K562 (cell line): ENCODE data around the gene HSPA2. TPM values are rescaled to one million over a fixed set of nuclear protein-coding genes. Genes with fewer than 3 reads are reported as not detected.

Experiments
- ATAC-seq: fragments of 200-7000 bp; cut with Tn5 transposase; 3 replicates; pipeline ENCODE4 v1.9.1; 2020; ENCODE audit warnings: moderate library complexity
- BruUV-seq: library from RNA; stranded (reverse); fragments of 400-500 nt; replicated peaks from 2 replicates; lab custom pipeline; 2021; lab: Mats Ljungman, UMichigan
- CTCF ChIA-PET: fragments of 300-600 bp; formaldehyde crosslinking; extraction: SDS; loops from one replicate; lab custom pipeline; 2021; ENCODE audit warnings: low intra/inter-chr PET ratio; lab: Yijun Ruan, JAX
- POLR2A ChIA-PET: fragments of 300-600, 350-650 bp; sonication (Branson Sonifier 250); formaldehyde crosslinking; extraction: SDS; loops from one replicate; lab custom pipeline; 2021; ENCODE audit warnings: antibody characterized with exemption, inconsistent platforms; lab: Yijun Ruan, JAX
- DNase-seq, 4 experiments: peaks; one replicate each; pipeline versions ENCODE4 v3.0.0 to v3.0.0-alpha.2; 2011 to 2018; ENCODE audit warnings: low spot score in 3 of 4, mixed read lengths in 3 of 4; ENCODE audit errors: extremely low read depth in 1 of 4
- FAIRE-seq: peaks from 2 replicates; lab custom pipeline; 2011; peaks lifted over from hg19 to GRCh38; lab: Jason Lieb, UNC
- H2AFZ ChIP-seq: 2 replicates; pipeline ENCODE4 v1.6.0; 2011; ENCODE audit warnings: low read depth, low read length, control low read depth, inconsistent platforms
- H3K27ac ChIP-seq: fragments of 200-600 bp; 3 replicates; pipeline ENCODE4 v1.8.0; 2011; ENCODE audit warnings: low read depth, mild to moderate bottlenecking, control low read depth, inconsistent platforms, low read length, moderate library complexity, mixed read lengths; ENCODE audit errors: extremely low read depth
- H3K27me3 ChIP-seq, 2 experiments: fragments of 300-600 bp in 1 of 2; 2 replicates in 1 of 2; 3 replicates in 1 of 2; pipeline versions ENCODE4 v1.6.0 to v1.8.0; 2011; ENCODE audit warnings: inconsistent platforms in 2 of 2, low read length in 2 of 2, mild to moderate bottlenecking in 1 of 2, mixed read lengths in 1 of 2, moderate library complexity in 1 of 2; ENCODE audit not compliant: control insufficient read depth in 2 of 2, insufficient read depth in 2 of 2
- H3K36me3 ChIP-seq: fragments of 300-600 bp; 3 replicates; pipeline ENCODE4 v1.8.0; 2011; ENCODE audit warnings: mild to moderate bottlenecking, low read length, inconsistent platforms; ENCODE audit not compliant: control insufficient read depth, insufficient read depth
- H3K4me1 ChIP-seq, 2 experiments: fragments of 200-600 bp in 1 of 2; replicated peaks in 1 of 2; 2 replicates in 1 of 2; 3 replicates in 1 of 2; pipeline versions ENCODE4 v1.5.1 to v1.8.0; 2011; ENCODE audit warnings: inconsistent platforms in 2 of 2, low read length in 2 of 2, mild to moderate bottlenecking in 1 of 2, mixed read lengths in 1 of 2, moderate library complexity in 1 of 2; ENCODE audit not compliant: control insufficient read depth in 2 of 2, insufficient read depth in 2 of 2
- H3K4me2 ChIP-seq: 2 replicates; pipeline ENCODE4 v1.6.1; 2011; ENCODE audit warnings: low read length, control low read depth, inconsistent platforms, mixed read lengths; ENCODE audit not compliant: insufficient read depth
- H3K4me3 ChIP-seq: fragments of 200-600 bp; sonication (generic), shearing (Covaris generic); 2 replicates; pipeline ENCODE4 v1.5.1; 2016; ENCODE audit warnings: control low read depth, inconsistent platforms
- H3K79me2 ChIP-seq: fragments of 200-600 bp; 3 replicates; pipeline ENCODE4 v1.8.0; 2011; ENCODE audit warnings: low read length, inconsistent platforms; ENCODE audit not compliant: control insufficient read depth, insufficient read depth
- H3K9ac ChIP-seq, 2 experiments: 2 replicates each; pipeline versions ENCODE4 v1.6.0 to v1.6.1; 2011; ENCODE audit warnings: low read depth in 2 of 2, low read length in 2 of 2, control low read depth in 1 of 2, inconsistent platforms in 1 of 2, mild to moderate bottlenecking in 1 of 2, mixed read lengths in 1 of 2; ENCODE audit not compliant: insufficient read depth in 1 of 2
- H3K9me1 ChIP-seq: one replicate; pipeline ENCODE4 v1.6.0; 2011; ENCODE audit warnings: inconsistent platforms, mild to moderate bottlenecking, low read length, moderate library complexity; ENCODE audit not compliant: control insufficient read depth, insufficient read depth
- H3K9me3 ChIP-seq: replicated peaks from 2 replicates; pipeline ENCODE4 v1.5.1; 2011; ENCODE audit warnings: low read depth, low read length, inconsistent platforms; ENCODE audit not compliant: control insufficient read depth, insufficient read depth
- H4K20me1 ChIP-seq: replicated peaks from 2 replicates; pipeline ENCODE4 v1.6.1; 2011; ENCODE audit warnings: low read length, inconsistent platforms, mixed read lengths; ENCODE audit not compliant: control insufficient read depth, insufficient read depth
- AFF4 ChIP-seq: sonication (generic); formaldehyde crosslinking; IDR thresholded peaks from 2 replicates; pipeline ENCODE4 v1.8.0; 2023; ENCODE audit warnings: mild to moderate bottlenecking, missing genetic modification reagents
- CBX2 ChIP-seq: fragments of 200-600 bp; sonication (generic); IDR thresholded peaks from one replicate; pipeline ENCODE4 v1.6.1; 2012; ENCODE audit warnings: mild to moderate bottlenecking, low read length, inconsistent platforms; ENCODE audit not compliant: insufficient read depth, poor library complexity, severe bottlenecking
- ETV6 ChIP-seq, 3 experiments: fragments of 150-350 bp in 1 of 3; sonication (generic) in 1 of 3; formaldehyde crosslinking in 1 of 3; IDR thresholded peaks; 2 replicates each; pipeline versions ENCODE4 v1.6.1 to v1.8.0; 2014 to 2022; ENCODE audit warnings: borderline replicate concordance in 2 of 3, low read depth in 2 of 3, antibody characterized with exemption in 1 of 3, low read length in 1 of 3, mild to moderate bottlenecking in 1 of 3, missing genetic modification reagents in 1 of 3
- GTF2E2 ChIP-seq: fragments of 200-800 bp; sonication (Bioruptor generic); IDR thresholded peaks from 2 replicates; pipeline ENCODE4 v1.6.1; 2016; ENCODE audit warnings: missing genetic modification characterization, missing compliant biosample characterization
- HCFC1 ChIP-seq: IDR thresholded peaks from 2 replicates; pipeline ENCODE4 v1.6.1; 2012; ENCODE audit warnings: low read depth, low read length, improper control_type of control experiment
- HEY1 ChIP-seq: fragments of 250-450 bp; sonication (Bioruptor Pico); IDR thresholded peaks from 2 replicates; pipeline ENCODE4 v1.5.0; 2020; ENCODE audit warnings: mild to moderate bottlenecking, moderate library complexity, borderline replicate concordance
- HMG20B ChIP-seq: fragments of 250-450 bp; sonication (Bioruptor Pico); IDR thresholded peaks from 2 replicates; pipeline ENCODE4 v1.5.0; 2021; ENCODE audit warnings: mild to moderate bottlenecking
- HNRNPLL ChIP-seq: fragments of 200-400 bp; formaldehyde crosslinking; IDR thresholded peaks from 2 replicates; pipeline ENCODE4 v1.6.1; 2017; ENCODE audit warnings: low read length, low read depth, mild to moderate bottlenecking; ENCODE audit not compliant: poor library complexity, severe bottlenecking
- KAT8 ChIP-seq: fragments of 450-650 bp; IDR thresholded peaks from 2 replicates; pipeline ENCODE4 v1.6.1; 2016; ENCODE audit warnings: low read depth, mild to moderate bottlenecking
- PCBP1 ChIP-seq: fragments of 200-400 bp; formaldehyde crosslinking; IDR thresholded peaks from 2 replicates; pipeline ENCODE4 v1.6.1; 2018; ENCODE audit warnings: mild to moderate bottlenecking, low read depth, low read length; ENCODE audit not compliant: poor library complexity, severe bottlenecking
- TFAM ChIP-seq: fragments of 250-450 bp; sonication (Bioruptor Pico); conservative IDR thresholded peaks from 2 replicates; pipeline ENCODE4 v1.5.0; 2021; ENCODE audit warnings: mild to moderate bottlenecking, moderate library complexity
- TRIM28 ChIP-seq: fragments of 450-650 bp; IDR thresholded peaks from 2 replicates; pipeline ENCODE4 v1.6.1; 2017
- VEZF1 ChIP-seq: fragments of 200-800 bp; sonication (Bioruptor generic); IDR thresholded peaks from 2 replicates; pipeline ENCODE4 v1.6.1; 2017; ENCODE audit warnings: missing genetic modification characterization, missing compliant biosample characterization
- ZFX ChIP-seq: sonication (generic); formaldehyde crosslinking; IDR thresholded peaks from 2 replicates; pipeline ENCODE4 v1.8.0; 2022; ENCODE audit warnings: mild to moderate bottlenecking, missing genetic modification reagents, moderate library complexity
- ZNF140 ChIP-seq: fragments of 250-450 bp; sonication (Bioruptor Pico); IDR thresholded peaks from 2 replicates; pipeline ENCODE4 v1.8.0; 2021; ENCODE audit warnings: moderate library complexity, mild to moderate bottlenecking, inconsistent platforms
- ZNF224 ChIP-seq: sonication (generic); formaldehyde crosslinking; IDR thresholded peaks from 2 replicates; pipeline ENCODE4 v1.8.0; 2022; ENCODE audit warnings: mild to moderate bottlenecking, missing genetic modification reagents
- ZNF408 ChIP-seq: fragments of 250-450 bp; sonication (Bioruptor Pico); IDR thresholded peaks from 2 replicates; pipeline ENCODE4 v1.4.0; 2020; ENCODE audit warnings: low read depth, mild to moderate bottlenecking, moderate library complexity
- ZNF586 ChIP-seq: fragments of 450-650 bp; formaldehyde crosslinking; conservative IDR thresholded peaks from 2 replicates; pipeline ENCODE4 v1.4.0; 2020; ENCODE audit warnings: mild to moderate bottlenecking, moderate library complexity
- WGBS: fragments of 100-300 bp; shearing (Covaris generic); methylation state at CpG from one replicate; pipeline ENCODE4 v1.1.6; 2016; ENCODE audit warnings: low coverage, mixed read lengths; ENCODE audit not compliant: insufficient coverage; ENCODE audit errors: missing lambda C conversion rate; 5-methylcytosine and 5-hydroxymethylcytosine counted together
- in situ Hi-C: fragments of 300-500 bp; cut with MboI; formaldehyde crosslinking; loops from 4 replicates; pipeline ENCODE4 v1.15.0; 2018; ENCODE audit warnings: inconsistent platforms, mixed read lengths
- intact Hi-C: fragments of 100-400 bp; cut with micrococcal nuclease; formaldehyde crosslinking; loops from 2 replicates; pipeline ENCODE4 v1.14.2; 2022
- polyA plus RNA-seq, 8 experiments: library from polyadenylated mRNA; depleted of rRNA in 4 of 8; stranded (reverse) in 5 of 8; unstranded in 3 of 8; fragments of >200 nt; fragmentation: Nextera tagmentation in 2 of 8; fragmentation: Illumina TruSeq in 1 of 8; extraction: Ambion mirVana in 2 of 8; extraction: Trizol in 1 of 8; gene quantifications; 2 replicates each; pipeline versions ENCODE4 v1.2.1 to v1.2.3, GENCODE V29; 2011 to 2014; ENCODE audit warnings: inconsistent platforms in 1 of 8, missing spikeins in 1 of 8
- total RNA-seq, 7 experiments: library from RNA; depleted of rRNA in 6 of 7; stranded (reverse); fragments of >200 nt in 6 of 7; fragmentation: Illumina TruSeq in 2 of 7; extraction: Trizol in 2 of 7; gene quantifications; 2 replicates each; pipeline versions ENCODE4 v1.2.1 to v1.2.3, GENCODE V29; 2011 to 2021; ENCODE audit warnings: low replicate concordance in 1 of 7

The HSPA2 gene
- total and polyA plus RNA-seq, 9 of the 15 experiments (the other 6 are each of a cell fraction or from before 2014, with no cell fraction given) = not detected

- no peak for TF ChIP-seq AFF4 (CRISPR knock-in tag)
- TF ChIP-seq GTF2E2 (tag) = no peak
- no peak for TF ChIP-seq HEY1 (CRISPR knock-in tag)
- no peak for TF ChIP-seq ZNF586 (CRISPR knock-in tag)
- no peak for TF ChIP-seq KAT8
These were observed 48.9 kb upstream of the HSPA2 start (continued) for GRCh38 chr14:64491637-64492036.

GRCh38 chr14:64493455-64493854 lies 47.1 kb upstream of the HSPA2 start:
- intact Hi-C loops = no loop called here
- Histone ChIP-seq H3K4me2 (no peak overlapping the region), H3K9me1 (no peaks in the 10 kb centered on the region), H3K27ac (no peak overlapping the region), H4K20me1 (no peaks in the 10 kb centered on the region), H3K4me3 (no peak overlapping the region), H3K27me3 (no peaks in the 10 kb centered on the region), H3K79me2 (no peaks in the 10 kb centered on the region), H3K9ac (no peak overlapping the region), H3K36me3 (no peaks in the 10 kb centered on the region), H3K9me3 (no peaks in the 10 kb centered on the region), H2AFZ (no peak overlapping the region), H3K4me1 (no peaks in the 10 kb centered on the region)
- no TSS peak for BruUV-seq
- in situ Hi-C loops = no loop called here
- ATAC-seq (no peak), DNase-seq (no peak), FAIRE-seq (no peak)
- 75% methylated on average over 2 of the region's 3 CpGs for WGBS
- CTCF ChIA-PET = no interaction called here
- POLR2A ChIA-PET = no interaction called here
- no peak for TF ChIP-seq ZNF140 (CRISPR knock-in tag)
- no peak for TF ChIP-seq HMG20B
- TF ChIP-seq TRIM28 = no peak
- no peak for TF ChIP-seq ETV6 (IDR thresholded peaks at IDR 0.05; ENCODE audit: borderline replicate concordance in 1 of 2, low read depth in 2 of 2, low read length in 1 of 2)
- TF ChIP-seq ETV6 (CRISPR knock-in tag; IDR thresholded peaks at IDR 0.05; ENCODE audit: borderline replicate concordance) = no peak
- TF ChIP-seq HNRNPLL = no peak
- TF ChIP-seq ZNF224 (CRISPR knock-in tag) = no peak
- no peak for TF ChIP-seq TFAM (CRISPR knock-in tag)
- TF ChIP-seq HCFC1 = no peak
- TF ChIP-seq CBX2 = no peak
- TF ChIP-seq PCBP1 = no peak
- no peak for TF ChIP-seq VEZF1 (CRISPR knock-in tag)
- no peak for TF ChIP-seq ZNF408
- TF ChIP-seq ZFX (CRISPR knock-in tag) = no peak
